Measurements from ENCODE around the gene ITSN2.
A peak's percentile ranks its signal among the peaks of the same experiment; 100 is the strongest.
"Not testable (repeated sequence)": the region's sequence is repeated elsewhere in the genome, so short reads cannot be mapped to it uniquely, and the experiment has no call there.

The ITSN2 gene

GRCh38 chr2:24360050-24360962 is at the start of gene ITSN2:
Gene ITSN2, minus strand, starts transcription at chr2:24360536. Its CDS starts 32,454 bp downstream, at chr2:24328082.
- Histone ChIP-seq H3K27ac (peak within 1 kb of the TSS; percentile 33), H3K4me3 (ENCODE audit: low read depth, low read length) (peak within 1 kb of the TSS; percentile 78), H3K27me3 (replicated peaks) (no peaks in the 10 kb centered on the region), H3K36me3 (replicated peaks) (no peaks in the 10 kb centered on the region)
- peak; percentile 22 for DNase-seq
- in situ Hi-C loops (cut with HindIII; ENCODE audit: low pct_ligation_motif_present, low sequenced_read_pairs), result no loop called here
- TF ChIP-seq, protein P1, sequence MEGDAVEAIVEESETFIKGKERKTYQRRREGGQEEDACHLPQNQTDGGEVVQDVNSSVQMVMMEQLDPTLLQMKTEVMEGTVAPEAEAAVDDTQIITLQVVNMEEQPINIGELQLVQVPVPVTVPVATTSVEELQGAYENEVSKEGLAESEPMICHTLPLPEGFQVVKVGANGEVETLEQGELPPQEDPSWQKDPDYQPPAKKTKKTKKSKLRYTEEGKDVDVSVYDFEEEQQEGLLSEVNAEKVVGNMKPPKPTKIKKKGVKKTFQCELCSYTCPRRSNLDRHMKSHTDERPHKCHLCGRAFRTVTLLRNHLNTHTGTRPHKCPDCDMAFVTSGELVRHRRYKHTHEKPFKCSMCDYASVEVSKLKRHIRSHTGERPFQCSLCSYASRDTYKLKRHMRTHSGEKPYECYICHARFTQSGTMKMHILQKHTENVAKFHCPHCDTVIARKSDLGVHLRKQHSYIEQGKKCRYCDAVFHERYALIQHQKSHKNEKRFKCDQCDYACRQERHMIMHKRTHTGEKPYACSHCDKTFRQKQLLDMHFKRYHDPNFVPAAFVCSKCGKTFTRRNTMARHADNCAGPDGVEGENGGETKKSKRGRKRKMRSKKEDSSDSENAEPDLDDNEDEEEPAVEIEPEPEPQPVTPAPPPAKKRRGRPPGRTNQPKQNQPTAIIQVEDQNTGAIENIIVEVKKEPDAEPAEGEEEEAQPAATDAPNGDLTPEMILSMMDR (IDR thresholded peaks at IDR 0.05; ENCODE audit: low read depth, low read length, missing control alignments), result no peak

GRCh38 chr2:24409171-24409570 is 48.8 kb upstream of the ITSN2 start:
- no peak for DNase-seq
- no peak overlapping the region for H3K4me3 ChIP-seq (ENCODE audit: low read depth, low read length)
- TF ChIP-seq, protein P1 (IDR thresholded peaks at IDR 0.05; ENCODE audit: low read depth, low read length, missing control alignments), result no peak
- no peak overlapping the region for H3K27ac ChIP-seq
- no peaks in the 10 kb centered on the region for H3K27me3 ChIP-seq (replicated peaks)
- H3K36me3 ChIP-seq (replicated peaks), result no peaks in the 10 kb centered on the region
- in situ Hi-C loops (cut with HindIII; ENCODE audit: low pct_ligation_motif_present, low sequenced_read_pairs), result no loop called here

DNA sequence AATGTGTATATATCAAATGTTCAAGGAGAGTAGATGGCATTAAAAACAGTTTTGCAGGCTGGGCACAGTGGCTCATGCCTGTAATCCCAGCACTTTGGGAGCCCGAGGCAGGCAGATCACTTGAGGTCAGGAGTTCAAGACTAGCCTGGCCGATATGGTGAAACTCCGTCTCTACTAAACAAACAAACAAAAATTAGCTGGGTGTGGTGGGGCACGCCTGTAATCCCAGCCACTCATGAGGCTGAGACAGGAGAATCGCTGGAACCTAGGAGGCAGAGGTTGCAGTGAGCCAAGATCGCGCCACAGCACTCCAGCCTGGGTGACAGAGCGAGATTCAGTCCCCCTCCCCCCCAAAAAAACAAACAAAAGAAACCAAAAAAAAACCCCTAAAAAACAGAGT is 48.4 kb upstream of the ITSN2 start:
- H3K36me3 ChIP-seq (replicated peaks); H3K4me3 ChIP-seq (ENCODE audit: low read depth, low read length); H3K27me3 ChIP-seq (replicated peaks); in situ Hi-C loops (cut with HindIII; ENCODE audit: low pct_ligation_motif_present, low sequenced_read_pairs); DNase-seq; H3K27ac ChIP-seq: not testable (repeated sequence)

GRCh38 chr2:24404491-24404921 is 44.2 kb upstream of the ITSN2 start:
- no peak for DNase-seq
- in situ Hi-C loops (cut with HindIII; ENCODE audit: low pct_ligation_motif_present, low sequenced_read_pairs), result no loop called here
- Histone ChIP-seq H3K36me3 (replicated peaks) (no peaks in the 10 kb centered on the region), H3K4me3 (ENCODE audit: low read depth, low read length) (no peak overlapping the region), H3K27ac (no peak overlapping the region), H3K27me3 (replicated peaks) (no peaks in the 10 kb centered on the region)
- TF ChIP-seq, protein P1 (IDR thresholded peaks at IDR 0.05; ENCODE audit: low read depth, low read length, missing control alignments), result no peak

GRCh38 chr2:24403832-24404212 is 43.5 kb upstream of the ITSN2 start:
- Histone ChIP-seq H3K27me3 (replicated peaks) (no peaks in the 10 kb centered on the region), H3K36me3 (replicated peaks) (no peaks in the 10 kb centered on the region), H3K4me3 (ENCODE audit: low read depth, low read length) (no peak overlapping the region), H3K27ac (no peak overlapping the region)
- TF ChIP-seq, protein P1 (IDR thresholded peaks at IDR 0.05; ENCODE audit: low read depth, low read length, missing control alignments), result no peak
- in situ Hi-C loops (cut with HindIII; ENCODE audit: low pct_ligation_motif_present, low sequenced_read_pairs), result no loop called here
- DNase-seq, result no peak

DNA sequence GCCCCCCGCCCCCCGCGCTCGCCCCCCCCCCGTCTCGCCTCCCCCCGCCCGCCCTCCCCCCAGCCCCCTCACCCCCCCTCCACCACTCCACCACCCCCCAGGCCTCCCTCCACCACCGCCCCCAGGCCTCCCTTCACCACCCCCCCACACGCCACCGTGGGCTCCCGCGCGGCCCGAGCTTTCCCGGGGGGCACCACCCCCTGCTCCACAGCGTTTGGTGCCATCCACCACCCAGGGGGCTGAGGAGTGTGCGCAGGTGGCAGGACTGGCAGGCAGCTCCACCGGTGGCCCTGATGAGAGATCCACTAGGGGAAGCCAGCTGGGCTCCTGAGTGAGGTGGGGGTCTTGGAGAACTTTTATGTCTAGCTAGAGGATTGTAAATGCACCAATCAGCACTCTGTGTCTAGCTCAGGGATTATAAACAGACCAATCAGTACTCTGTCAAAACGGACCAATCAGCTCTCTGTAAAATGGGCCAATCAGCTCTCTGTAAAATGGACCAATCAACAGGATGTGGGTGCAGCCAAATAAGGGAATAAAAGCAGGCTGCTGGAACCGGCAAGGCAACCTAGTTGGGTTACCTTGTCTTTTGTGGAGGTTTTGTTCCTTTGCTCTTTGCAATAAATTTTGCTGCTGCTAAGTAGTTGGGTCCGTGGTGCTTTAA is 43.0 kb upstream of the ITSN2 start:
- no peak overlapping the region for H3K4me3 ChIP-seq (ENCODE audit: low read depth, low read length)
- in situ Hi-C loops (cut with HindIII; ENCODE audit: low pct_ligation_motif_present, low sequenced_read_pairs), result no loop called here
- TF ChIP-seq, protein P1 (IDR thresholded peaks at IDR 0.05; ENCODE audit: low read depth, low read length, missing control alignments), result no peak

More for the DNA sequence above, 43.0 kb upstream of the ITSN2 start:
- no peak for DNase-seq
- Histone ChIP-seq H3K36me3 (replicated peaks) (no peaks in the 10 kb centered on the region), H3K27ac (no peak overlapping the region), H3K27me3 (replicated peaks) (no peaks in the 10 kb centered on the region)
